GM18519 (cell line): ENCODE measurements around the gene TAF6L.
"Not testable (repeated sequence)": the region's sequence is repeated elsewhere in the genome, so short reads cannot be mapped to it uniquely, and the experiment has no call there.

Experiments used
- ATAC-seq: cut with Tn5 transposase; IDR thresholded peaks from one replicate; pipeline ENCODE4 v1.9.1; 2021; ENCODE audit warnings: mild to moderate bottlenecking, moderate library complexity; ENCODE audit not compliant: unreplicated experiment, low FRiP score

TAF6L gene

GRCh38 chr11:62801071-62801470, 29.9 kb downstream of the TAF6L start:
- ATAC-seq, result no peak

- no peak for ATAC-seq
Measured at GRCh38 chr11:62804310-62805075, 33.3 kb downstream of the TAF6L start.

GRCh38 chr11:62805076-62805892, 34.1 kb downstream of the TAF6L start, which contains the start of gene NXF1:
Gene NXF1 (minus strand): TSS chr11:62805440. CDS start chr11:62805356, 84 bp downstream.
- peak; percentile 64 for ATAC-seq

GRCh38 chr11:62805961-62806441, 34.8 kb downstream of the TAF6L start:
- ATAC-seq, result no peak

- ATAC-seq, result no peak
Measured at GRCh38 chr11:62806611-62807121, 35.5 kb downstream of the TAF6L start.

GRCh38 chr11:62810748-62811147, 39.6 kb downstream of the TAF6L start:
- no peak for ATAC-seq

- no peak for ATAC-seq
Measured at GRCh38 chr11:62811659-62812058, 40.5 kb downstream of the TAF6L start.

GRCh38 chr11:62816557-62816956, 45.4 kb downstream of the TAF6L start:
- ATAC-seq, result no peak

GRCh38 chr11:62817129-62817528, 45.9 kb downstream of the TAF6L start:
- ATAC-seq, result no peak

GRCh38 chr11:62823677-62824076, 52.5 kb downstream of the TAF6L start:
- no peak for ATAC-seq

GRCh38 chr11:62828130-62828529, 56.9 kb downstream of the TAF6L start:
- not testable (repeated sequence) for ATAC-seq

GRCh38 chr11:62830904-62831519, 59.8 kb downstream of the TAF6L start:
- ATAC-seq, result no peak

- peak; percentile 46 for ATAC-seq
Measured at GRCh38 chr11:62831520-62832335, 60.5 kb downstream of the TAF6L start, which contains the start of gene STX5. Gene STX5 (minus strand): TSS chr11:62832051. CDS start chr11:62831243, 808 bp downstream.

- ATAC-seq, result no peak
Measured at GRCh38 chr11:62832336-62833234, 61.4 kb downstream of the TAF6L start, which contains the start of gene TEX54. Gene TEX54 (minus strand): TSS chr11:62832841.

GRCh38 chr11:62835336-62835735, 64.1 kb downstream of the TAF6L start:
- ATAC-seq, result no peak
